A673 (cell line): ENCODE measurements around the gene CDC25C. TPM values are rescaled to one million over a fixed set of nuclear protein-coding genes. Genes with fewer than 3 reads are reported as not detected.

ENCODE experiments used
- BruUV-seq: library from RNA; stranded (reverse); fragments of 400-500 nt; replicated peaks from 2 replicates; lab custom pipeline; 2021; lab: Mats Ljungman, UMichigan
- CTCF ChIA-PET: fragments of 300-600 bp; sonication (Branson Sonifier 250); formaldehyde crosslinking; loops from one replicate; lab custom pipeline; 2022; ENCODE audit warnings: antibody characterized with exemption; lab: Charles Lee
- POLR2A ChIA-PET: fragments of 300-600 bp; sonication (Branson Sonifier 250); formaldehyde crosslinking; loops from one replicate; lab custom pipeline; 2022; ENCODE audit warnings: antibody characterized with exemption; ENCODE audit not compliant: low non-redundant PET; lab: Charles Lee
- DNase-seq: peaks from one replicate; pipeline ENCODE4 v3.0.0-alpha.2; 2015; ENCODE audit warnings: low spot score
- H3K27ac ChIP-seq: fragments of 200-600 bp; sonication (generic); 2 replicates; pipeline ENCODE4 v1.5.1; 2016; ENCODE audit warnings: mixed run types, low read depth, mild to moderate bottlenecking, mixed read lengths, antibody characterized with exemption, low read length; ENCODE audit not compliant: poor library complexity, severe bottlenecking
- H3K27me3 ChIP-seq: fragments of 200-600 bp; sonication (generic); replicated peaks from 2 replicates; pipeline ENCODE4 v1.6.1; 2017; ENCODE audit warnings: mixed run types, low read depth, mild to moderate bottlenecking, mixed read lengths, antibody characterized with exemption, low read length; ENCODE audit not compliant: insufficient read depth, poor library complexity
- H3K36me3 ChIP-seq: fragments of 200-600 bp; sonication (generic); 2 replicates; pipeline ENCODE4 v1.6.1; 2016; ENCODE audit warnings: mixed run types, mild to moderate bottlenecking, mixed read lengths, antibody characterized with exemption, low read length; ENCODE audit not compliant: insufficient read depth, poor library complexity, severe bottlenecking
- H3K4me1 ChIP-seq: fragments of 200-600 bp; sonication (generic); 2 replicates; pipeline ENCODE4 v1.6.1; 2017; ENCODE audit warnings: mixed run types, mild to moderate bottlenecking, mixed read lengths, antibody characterized with exemption, low read length; ENCODE audit not compliant: insufficient read depth, poor library complexity, severe bottlenecking
- H3K4me3 ChIP-seq: fragments of 200-600 bp; sonication (generic); 2 replicates; pipeline ENCODE4 v1.5.1; 2016; ENCODE audit warnings: low read depth, mixed run types, mild to moderate bottlenecking, mixed read lengths, low read length; ENCODE audit not compliant: poor library complexity, severe bottlenecking
- H3K9me3 ChIP-seq: fragments of 200-600 bp; sonication (generic); 2 replicates; pipeline ENCODE4 v1.6.1; 2016; ENCODE audit warnings: mixed run types, low read depth, mild to moderate bottlenecking, mixed read lengths, antibody characterized with exemption, low read length; ENCODE audit not compliant: poor library complexity, severe bottlenecking
- EZH2 ChIP-seq: fragments of 200-600 bp; sonication (generic); IDR thresholded peaks from 2 replicates; pipeline ENCODE4 v1.6.1; 2017; ENCODE audit warnings: borderline replicate concordance, low read depth, mild to moderate bottlenecking, mixed read lengths, antibody characterized with exemption, low read length; ENCODE audit not compliant: poor library complexity, severe bottlenecking
- intact Hi-C: fragments of 100-400 bp; cut with micrococcal nuclease; formaldehyde crosslinking; loops from one replicate; pipeline ENCODE4 v1.10.0; 2022; ENCODE audit not compliant: unreplicated experiment
- total RNA-seq: library from RNA; stranded (reverse); gene quantifications from 2 replicates; pipeline ENCODE4 v1.2.3, GENCODE V29; 2021
- TF ChIP-seq, protein P1 (sequence below): fragments of 300-800, 200-600 bp; sonication (generic); conservative IDR thresholded peaks from 2 replicates; pipeline ENCODE4 v1.5.1; 2017; ENCODE audit warnings: low read depth, mild to moderate bottlenecking, antibody characterized with exemption, low read length, moderate library complexity, mixed read lengths

Gene CDC25C
- total RNA-seq, 1 experiment from 2014 or later: 22.3 TPM

GRCh38 chr5:138264183-138264582, 67.4 kb downstream of the CDC25C start:
- no peaks in the 10 kb centered on the region for H3K27me3 ChIP-seq
- H3K9me3 ChIP-seq: no peaks in the 10 kb centered on the region
- BruUV-seq: no TSS peak
- POLR2A ChIA-PET: no interaction called here
- no peaks in the 10 kb centered on the region for H3K4me1 ChIP-seq
- no peaks in the 10 kb centered on the region for H3K36me3 ChIP-seq
- intact Hi-C loops: no loop called here
- H3K4me3 ChIP-seq: no peak overlapping the region
- no peak overlapping the region for H3K27ac ChIP-seq
- no peak for DNase-seq
- CTCF ChIA-PET: no interaction called here
- TF ChIP-seq, protein P1, sequence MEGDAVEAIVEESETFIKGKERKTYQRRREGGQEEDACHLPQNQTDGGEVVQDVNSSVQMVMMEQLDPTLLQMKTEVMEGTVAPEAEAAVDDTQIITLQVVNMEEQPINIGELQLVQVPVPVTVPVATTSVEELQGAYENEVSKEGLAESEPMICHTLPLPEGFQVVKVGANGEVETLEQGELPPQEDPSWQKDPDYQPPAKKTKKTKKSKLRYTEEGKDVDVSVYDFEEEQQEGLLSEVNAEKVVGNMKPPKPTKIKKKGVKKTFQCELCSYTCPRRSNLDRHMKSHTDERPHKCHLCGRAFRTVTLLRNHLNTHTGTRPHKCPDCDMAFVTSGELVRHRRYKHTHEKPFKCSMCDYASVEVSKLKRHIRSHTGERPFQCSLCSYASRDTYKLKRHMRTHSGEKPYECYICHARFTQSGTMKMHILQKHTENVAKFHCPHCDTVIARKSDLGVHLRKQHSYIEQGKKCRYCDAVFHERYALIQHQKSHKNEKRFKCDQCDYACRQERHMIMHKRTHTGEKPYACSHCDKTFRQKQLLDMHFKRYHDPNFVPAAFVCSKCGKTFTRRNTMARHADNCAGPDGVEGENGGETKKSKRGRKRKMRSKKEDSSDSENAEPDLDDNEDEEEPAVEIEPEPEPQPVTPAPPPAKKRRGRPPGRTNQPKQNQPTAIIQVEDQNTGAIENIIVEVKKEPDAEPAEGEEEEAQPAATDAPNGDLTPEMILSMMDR: no peak
- no peak for TF ChIP-seq EZH2

DNA sequence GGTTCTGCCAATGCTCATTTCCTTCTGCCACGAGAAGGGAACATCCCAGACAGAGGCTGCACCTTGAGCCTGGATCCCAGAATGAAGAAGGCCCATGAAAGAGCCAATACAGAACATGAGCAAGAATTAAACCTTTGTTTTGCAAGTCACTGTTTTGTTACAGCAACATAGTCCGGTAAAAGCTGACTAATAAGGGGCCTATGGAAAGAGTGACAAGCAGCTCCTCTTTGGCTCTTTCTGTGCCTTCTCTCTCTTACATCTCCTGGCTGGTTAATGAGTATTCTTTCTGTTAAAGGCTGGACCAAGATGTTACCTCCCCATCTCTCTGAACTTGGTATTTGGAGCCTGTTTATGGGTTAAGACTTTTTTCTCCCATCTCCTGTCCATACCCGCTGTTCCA, 68.0 kb downstream of the CDC25C start:
- Histone ChIP-seq H3K27me3 (no peaks in the 10 kb centered on the region), H3K9me3 (no peaks in the 10 kb centered on the region), H3K36me3 (no peaks in the 10 kb centered on the region), H3K27ac (no peak overlapping the region), H3K4me1 (no peaks in the 10 kb centered on the region), H3K4me3 (no peak overlapping the region)
- ChIA-PET CTCF (no interaction called here), POLR2A (no interaction called here)
- no peak for DNase-seq
- TF ChIP-seq EZH2: no peak
- TF ChIP-seq, protein P1: no peak
- BruUV-seq: no TSS peak
- intact Hi-C loops: no loop called here

GRCh38 chr5:138258704-138259292, 72.8 kb downstream of the CDC25C start:
- intact Hi-C loops: no loop called here
- H3K9me3 ChIP-seq: no peaks in the 10 kb centered on the region
- TF ChIP-seq, protein P1: no peak
- no peak for TF ChIP-seq EZH2

More at GRCh38 chr5:138258704-138259292, 72.8 kb downstream of the CDC25C start:
- no peak overlapping the region for H3K4me3 ChIP-seq
- no peaks in the 10 kb centered on the region for H3K27me3 ChIP-seq
- H3K4me1 ChIP-seq: no peaks in the 10 kb centered on the region
- no peak overlapping the region for H3K27ac ChIP-seq
- CTCF ChIA-PET: no interaction called here
- H3K36me3 ChIP-seq: no peaks in the 10 kb centered on the region
- BruUV-seq: no TSS peak
- POLR2A ChIA-PET: no interaction called here
- no peak for DNase-seq
